Measurements from ENCODE around the gene ZNF480.
A peak's percentile ranks its signal among the peaks of the same experiment; 100 is the strongest.
"Not testable (repeated sequence)": the region's sequence is repeated elsewhere in the genome, so short reads cannot be mapped to it uniquely, and the experiment has no call there.

The ZNF480 gene

GRCh38 chr19:52296773-52297600 is at the start of gene ZNF480:
Gene ZNF480, plus strand, starts transcription at chr19:52297169. Its CDS starts 3,244 bp downstream, at chr19:52300413.
- peak; percentile 85 for DNase-seq (ENCODE audit: low spot score)

- DNase-seq (ENCODE audit: low spot score) = peak; percentile 46
Observed at GRCh38 chr19:52248241-52248640, 48.7 kb upstream of the ZNF480 start.

- DNase-seq (ENCODE audit: low spot score) = no peak
Observed at GRCh38 chr19:52258426-52258825, 38.5 kb upstream of the ZNF480 start.

- not testable (repeated sequence) for DNase-seq (ENCODE audit: low spot score)
Observed at GRCh38 chr19:52265556-52265955, 31.4 kb upstream of the ZNF480 start.

- peak; percentile 98 for DNase-seq (ENCODE audit: low spot score)
Observed at GRCh38 chr19:52269338-52270261, 27.4 kb upstream of the ZNF480 start, which contains the start of gene ZNF766. Gene ZNF766, plus strand, starts transcription at chr19:52269587. Its CDS starts 27 bp downstream, at chr19:52269614.

GRCh38 chr19:52270266-52270885 is 26.6 kb upstream of the ZNF480 start:
- DNase-seq (ENCODE audit: low spot score) = peak; percentile 35

GRCh38 chr19:52273301-52273700 is 23.7 kb upstream of the ZNF480 start:
- no peak for DNase-seq (ENCODE audit: low spot score)

- no peak for DNase-seq (ENCODE audit: low spot score)
Observed at GRCh38 chr19:52274191-52274590, 22.8 kb upstream of the ZNF480 start.

GRCh38 chr19:52275988-52276387 is 21.0 kb upstream of the ZNF480 start:
- DNase-seq (ENCODE audit: low spot score) = no peak

GRCh38 chr19:52277471-52277870 is 19.5 kb upstream of the ZNF480 start:
- DNase-seq (ENCODE audit: low spot score) = no peak

- no peak for DNase-seq (ENCODE audit: low spot score)
Observed at GRCh38 chr19:52286256-52286655, 10.7 kb upstream of the ZNF480 start.

GRCh38 chr19:52291781-52292180 is 5.2 kb upstream of the ZNF480 start:
- no peak for DNase-seq (ENCODE audit: low spot score)

- not testable (repeated sequence) for DNase-seq (ENCODE audit: low spot score)
Observed at GRCh38 chr19:52292946-52293345, 4.0 kb upstream of the ZNF480 start.

- no peak for DNase-seq (ENCODE audit: low spot score)
Observed at GRCh38 chr19:52296400-52296772, 583 bp upstream of the ZNF480 start.

- DNase-seq (ENCODE audit: low spot score) = no peak
Observed at GRCh38 chr19:52297601-52298364, 814 bp downstream of the ZNF480 start.

- no peak for DNase-seq (ENCODE audit: low spot score)
Observed at GRCh38 chr19:52307275-52307674, 10.3 kb downstream of the ZNF480 start.

- DNase-seq (ENCODE audit: low spot score) = no peak
Observed at GRCh38 chr19:52322429-52322828, 25.5 kb downstream of the ZNF480 start.

- DNase-seq (ENCODE audit: low spot score) = no peak
Observed at GRCh38 chr19:52331757-52332156, 34.8 kb downstream of the ZNF480 start.

- no peak for DNase-seq (ENCODE audit: low spot score)
Observed at GRCh38 chr19:52335768-52336116, 38.8 kb downstream of the ZNF480 start.

- DNase-seq (ENCODE audit: low spot score) = peak; percentile 91
Observed at GRCh38 chr19:52336117-52336790, 39.3 kb downstream of the ZNF480 start, which contains the start of gene ZNF610. Gene ZNF610, plus strand, starts transcription at chr19:52336243. Its CDS starts 12,930 bp downstream, at chr19:52349173.

Measured in iPS-NIHi11 (cell line).